VCaP (cell line): ENCODE measurements around the gene DNAI1.

Experiments
- H3K27ac ChIP-seq: fragments of 450-650 bp; 2 replicates; pipeline ENCODE4 v1.5.1; 2017
- CTCF ChIP-seq: fragments of 450-650 bp; conservative IDR thresholded peaks from 2 replicates; pipeline ENCODE4 v1.5.1; 2017; ENCODE audit warnings: mild to moderate bottlenecking, moderate library complexity

Gene DNAI1

DNA sequence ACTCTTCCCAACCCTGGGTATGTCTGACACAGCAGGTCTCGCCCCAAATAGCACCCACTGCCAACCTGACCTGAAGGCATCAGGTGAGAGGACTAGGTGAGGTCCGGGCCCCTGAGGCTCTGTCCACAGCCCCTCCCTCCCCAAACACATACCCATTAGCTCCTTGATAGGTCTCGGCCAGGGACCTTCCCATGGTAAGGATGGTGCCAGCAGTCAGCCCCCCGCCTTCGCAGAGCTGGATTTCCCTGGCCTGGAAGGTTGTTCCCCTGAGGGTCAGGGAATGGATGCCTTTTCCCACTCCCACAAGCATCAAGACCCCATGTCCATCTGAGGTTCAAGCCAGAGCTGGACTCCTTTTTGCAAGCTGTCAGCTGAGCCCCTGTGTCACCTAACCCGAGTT is 61.5 kb downstream of the DNAI1 start:
- no peak overlapping the region for H3K27ac ChIP-seq
- no peak for TF ChIP-seq CTCF

GRCh38 chr9:34520505-34521385 is 62.1 kb downstream of the DNAI1 start:
- H3K27ac ChIP-seq = no peak overlapping the region
- TF ChIP-seq CTCF = no peak

- no peak for TF ChIP-seq CTCF
- H3K27ac ChIP-seq = no peak overlapping the region
These were observed 62.9 kb downstream of the DNAI1 start for GRCh38 chr9:34521406-34522045.

- peak overlapping the region; percentile 53; the same call in 1 of the 2 replicates for H3K27ac ChIP-seq
- TF ChIP-seq CTCF = no peak
These were observed 63.7 kb downstream of the DNAI1 start for GRCh38 chr9:34522091-34522887.

- H3K27ac ChIP-seq = peak within 1 kb of the TSS; percentile 53; the same call in 1 of the 2 replicates
- no peak for TF ChIP-seq CTCF
These were observed 64.6 kb downstream of the DNAI1 start, which contains the start of gene ENHO for GRCh38 chr9:34522971-34523797. Gene ENHO, minus strand, starts transcription at chr9:34522990. Its CDS starts 1,295 bp downstream, at chr9:34521695.

- TF ChIP-seq CTCF = no peak
These were observed 65.7 kb downstream of the DNAI1 start for GRCh38 chr9:34524349-34524748.

More at GRCh38 chr9:34524349-34524748, 65.7 kb downstream of the DNAI1 start:
- H3K27ac ChIP-seq = no peak overlapping the region
